Mucosa of stomach (tissue), 1 donor: ENCODE measurements around the gene KRTAP10-8.
"Not testable (repeated sequence)": the region's sequence is repeated elsewhere in the genome, so short reads cannot be mapped to it uniquely, and the experiment has no call there.

Experiments
- H3K27me3 ChIP-seq: one replicate; pipeline ENCODE4 v1.7.0; 2013; ENCODE audit warnings: mild to moderate bottlenecking, low read length; ENCODE audit not compliant: control insufficient read depth, insufficient read depth
- H3K36me3 ChIP-seq: one replicate; pipeline ENCODE4 v1.7.0; 2013; ENCODE audit warnings: low read length; ENCODE audit not compliant: control insufficient read depth, insufficient read depth
- H3K4me1 ChIP-seq: one replicate; pipeline ENCODE4 v1.7.0; 2013; ENCODE audit warnings: mild to moderate bottlenecking, low read length; ENCODE audit not compliant: control insufficient read depth, insufficient read depth
- H3K4me3 ChIP-seq: one replicate; pipeline ENCODE4 v1.7.0; 2013; ENCODE audit warnings: low read length
- H3K9ac ChIP-seq: one replicate; pipeline ENCODE4 v1.7.0; 2013; ENCODE audit warnings: mild to moderate bottlenecking, low read length, moderate library complexity
- H3K9me3 ChIP-seq: one replicate; pipeline ENCODE4 v1.7.0; 2013; ENCODE audit warnings: mild to moderate bottlenecking, low read length, moderate library complexity; ENCODE audit not compliant: control insufficient read depth
- donor health status: Pancreatic carcinoma.

KRTAP10-8 gene

GRCh38 chr21:44636209-44637017, 24.5 kb downstream of the KRTAP10-8 start:
- Histone ChIP-seq H3K36me3 (no peaks in the 10 kb centered on the region), H3K9me3 (no peaks in the 10 kb centered on the region), H3K9ac (no peak overlapping the region), H3K4me3 (no peak overlapping the region), H3K27me3 (peaks cover 3% of the 10 kb centered on the region), H3K4me1 (no peaks in the 10 kb centered on the region)

- Histone ChIP-seq H3K4me3 (no peak within 1 kb of the TSS), H3K36me3 (no peaks in the 10 kb centered on the region), H3K9ac (no peak within 1 kb of the TSS), H3K9me3 (no peaks in the 10 kb centered on the region), H3K4me1 (no peaks in the 10 kb centered on the region), H3K27me3 (peaks cover 3% of the 10 kb centered on the region)
Measured at GRCh38 chr21:44637018-44637850, 25.4 kb downstream of the KRTAP10-8 start, which contains the start of gene KRTAP10-10. Gene KRTAP10-10 (plus strand): TSS chr21:44637356. CDS start chr21:44637418, 62 bp downstream.

DNA sequence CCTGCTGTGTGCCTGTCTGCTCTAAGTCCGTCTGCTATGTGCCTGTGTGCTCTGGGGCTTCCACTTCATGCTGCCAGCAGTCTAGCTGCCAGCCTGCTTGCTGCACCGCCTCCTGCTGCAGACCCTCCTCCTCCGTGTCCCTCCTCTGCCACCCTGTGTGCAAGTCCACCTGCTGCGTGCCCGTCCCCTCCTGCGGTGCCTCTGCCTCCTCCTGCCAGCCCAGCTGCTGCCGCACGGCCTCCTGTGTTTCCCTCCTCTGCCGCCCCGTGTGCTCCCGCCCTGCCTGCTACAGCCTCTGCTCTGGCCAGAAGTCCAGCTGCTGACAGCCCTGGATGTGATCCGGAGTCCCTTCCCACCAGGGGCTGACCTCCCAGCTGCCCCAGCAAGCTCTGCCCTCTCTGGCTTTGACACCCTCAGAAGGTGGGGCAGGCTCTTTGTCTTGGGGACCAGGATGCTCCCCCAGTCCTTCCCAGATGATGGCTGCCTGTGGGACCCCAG, 26.0 kb downstream of the KRTAP10-8 start:
- not testable (repeated sequence) for H3K27me3 ChIP-seq, H3K36me3 ChIP-seq, H3K4me3 ChIP-seq, H3K9me3 ChIP-seq, H3K4me1 ChIP-seq, H3K9ac ChIP-seq

DNA sequence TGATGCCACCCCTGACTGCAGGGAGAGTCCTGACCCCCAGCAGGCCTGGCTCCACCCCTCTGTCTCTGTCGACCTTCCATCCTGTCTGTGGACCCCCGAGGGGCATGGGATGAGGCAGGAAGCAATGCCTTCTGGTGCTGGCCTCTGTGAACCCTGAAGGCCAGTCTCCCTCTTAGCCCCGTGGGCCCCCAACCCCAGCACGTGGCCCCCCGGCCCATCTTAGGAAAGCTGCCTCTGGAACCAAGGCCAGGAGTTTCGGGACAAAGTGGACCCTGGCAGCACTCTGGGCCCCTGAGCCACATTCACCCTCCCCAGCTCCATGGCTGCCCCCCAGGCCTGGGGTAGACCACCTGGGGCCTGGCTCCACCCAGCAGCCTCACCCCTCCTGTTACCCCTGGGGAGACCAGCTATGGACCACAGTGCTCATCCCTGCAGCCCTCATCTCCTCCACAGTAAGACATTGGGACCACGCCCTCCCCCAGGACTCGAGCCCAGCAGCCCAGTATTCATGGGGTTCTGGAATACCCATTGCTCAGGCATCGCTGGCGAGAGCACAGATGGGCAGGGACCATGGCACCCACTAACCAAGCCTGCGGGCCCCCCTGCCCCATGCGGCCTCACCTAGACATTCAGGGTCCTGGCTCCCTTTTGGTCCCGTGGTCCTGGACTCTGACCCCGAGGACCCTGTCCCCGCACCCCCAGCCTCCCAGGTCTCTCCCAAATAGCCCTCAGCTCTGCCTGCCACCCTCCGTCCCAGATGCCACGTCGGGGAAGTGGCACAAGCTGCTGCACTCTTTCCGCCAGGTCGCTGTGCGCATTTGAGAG, 26.8 kb downstream of the KRTAP10-8 start:
- H3K27me3 ChIP-seq, H3K4me1 ChIP-seq, H3K9me3 ChIP-seq, H3K9ac ChIP-seq, H3K4me3 ChIP-seq, H3K36me3 ChIP-seq: not testable (repeated sequence)

GRCh38 chr21:44639331-44639655, 27.4 kb downstream of the KRTAP10-8 start:
- no peaks in the 10 kb centered on the region for H3K9me3 ChIP-seq
- H3K27me3 ChIP-seq: peaks cover 3% of the 10 kb centered on the region
- no peak overlapping the region for H3K4me3 ChIP-seq
- H3K36me3 ChIP-seq: no peaks in the 10 kb centered on the region
- no peaks in the 10 kb centered on the region for H3K4me1 ChIP-seq
- no peak overlapping the region for H3K9ac ChIP-seq

DNA sequence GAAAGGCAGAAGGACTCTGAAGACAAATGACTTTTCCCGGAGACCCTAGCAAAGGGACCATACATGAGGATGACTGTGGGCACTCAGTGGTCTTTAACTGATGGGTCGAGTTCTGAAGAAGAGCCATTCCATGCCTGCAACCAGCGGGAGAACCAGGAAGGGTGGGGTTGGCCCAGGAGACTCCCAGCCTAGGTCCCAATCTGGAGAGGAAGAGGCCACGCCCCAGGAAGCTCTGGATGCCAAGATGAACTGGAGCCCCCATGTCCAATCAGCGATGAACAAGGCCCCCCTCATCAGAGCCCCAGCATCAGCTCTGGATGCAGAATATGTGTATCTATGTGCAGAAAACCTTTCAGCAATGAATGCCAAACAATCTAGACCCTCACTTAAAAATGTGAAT, 28.9 kb downstream of the KRTAP10-8 start:
- Histone ChIP-seq H3K4me1 (no peaks in the 10 kb centered on the region), H3K36me3 (no peaks in the 10 kb centered on the region), H3K9me3 (no peaks in the 10 kb centered on the region), H3K9ac (no peak overlapping the region), H3K27me3 (peaks cover 3% of the 10 kb centered on the region), H3K4me3 (no peak overlapping the region)

GRCh38 chr21:44643741-44644310, 31.9 kb downstream of the KRTAP10-8 start:
- Histone ChIP-seq H3K27me3 (peaks cover 3% of the 10 kb centered on the region), H3K36me3 (no peaks in the 10 kb centered on the region), H3K9me3 (no peaks in the 10 kb centered on the region), H3K4me1 (no peaks in the 10 kb centered on the region), H3K4me3 (no peak overlapping the region), H3K9ac (no peak overlapping the region)

GRCh38 chr21:44644878-44645277, 33.0 kb downstream of the KRTAP10-8 start:
- Histone ChIP-seq H3K4me1 (no peaks in the 10 kb centered on the region), H3K27me3 (peaks cover 3% of the 10 kb centered on the region), H3K9me3 (no peaks in the 10 kb centered on the region), H3K36me3 (no peaks in the 10 kb centered on the region), H3K4me3 (no peak overlapping the region), H3K9ac (no peak overlapping the region)

GRCh38 chr21:44646366-44647221, 34.7 kb downstream of the KRTAP10-8 start, which contains the start of gene KRTAP10-11:
Gene KRTAP10-11 (plus strand): TSS chr21:44646414. CDS start chr21:44646459, 45 bp downstream.
- not testable (repeated sequence) for H3K27me3 ChIP-seq, H3K4me3 ChIP-seq, H3K9ac ChIP-seq, H3K36me3 ChIP-seq, H3K9me3 ChIP-seq, H3K4me1 ChIP-seq

DNA sequence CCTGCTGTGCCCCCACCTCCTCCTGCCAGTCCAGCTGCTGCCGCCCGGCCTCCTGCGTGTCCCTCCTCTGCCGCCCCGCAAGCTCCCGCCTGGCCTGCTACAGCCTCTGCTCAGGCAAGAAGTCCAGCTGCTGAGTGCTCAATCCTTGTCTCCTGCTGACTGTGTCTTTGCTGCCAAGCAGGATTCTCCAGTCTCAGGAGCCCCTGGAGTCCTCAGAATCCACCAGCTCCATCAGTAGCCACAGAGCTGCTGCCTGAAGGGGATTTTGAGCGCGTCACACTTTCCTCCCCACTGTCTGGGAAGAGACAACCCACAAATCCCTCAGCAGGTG, 35.3 kb downstream of the KRTAP10-8 start:
- no peaks in the 10 kb centered on the region for H3K4me1 ChIP-seq
- no peaks in the 10 kb centered on the region for H3K27me3 ChIP-seq

More for the DNA sequence above, 35.3 kb downstream of the KRTAP10-8 start:
- H3K9me3 ChIP-seq: no peaks in the 10 kb centered on the region
- no peak overlapping the region for H3K4me3 ChIP-seq
- H3K36me3 ChIP-seq: no peaks in the 10 kb centered on the region
- H3K9ac ChIP-seq: no peak overlapping the region
